ENCODE measurements around the gene MZF1. TPM values are rescaled to one million over a fixed set of nuclear protein-coding genes. Genes with fewer than 3 reads are reported as not detected.

MZF1 gene
- total and polyA plus RNA-seq, 3 donors from 2014 or later, result 23.9 to 56.1 (median 55.8) TPM

GRCh38 chr19:58585442-58586132 is 12.5 kb upstream of the MZF1 start:
- intact Hi-C loops (cut with DNase I; ENCODE audit: low total_unique reads), result no loop called here
- H3K4me1 ChIP-seq, result peaks cover 15% of the 10 kb centered on the region
- H3K9me3 ChIP-seq, result no peaks in the 10 kb centered on the region
- TF ChIP-seq, protein P1, sequence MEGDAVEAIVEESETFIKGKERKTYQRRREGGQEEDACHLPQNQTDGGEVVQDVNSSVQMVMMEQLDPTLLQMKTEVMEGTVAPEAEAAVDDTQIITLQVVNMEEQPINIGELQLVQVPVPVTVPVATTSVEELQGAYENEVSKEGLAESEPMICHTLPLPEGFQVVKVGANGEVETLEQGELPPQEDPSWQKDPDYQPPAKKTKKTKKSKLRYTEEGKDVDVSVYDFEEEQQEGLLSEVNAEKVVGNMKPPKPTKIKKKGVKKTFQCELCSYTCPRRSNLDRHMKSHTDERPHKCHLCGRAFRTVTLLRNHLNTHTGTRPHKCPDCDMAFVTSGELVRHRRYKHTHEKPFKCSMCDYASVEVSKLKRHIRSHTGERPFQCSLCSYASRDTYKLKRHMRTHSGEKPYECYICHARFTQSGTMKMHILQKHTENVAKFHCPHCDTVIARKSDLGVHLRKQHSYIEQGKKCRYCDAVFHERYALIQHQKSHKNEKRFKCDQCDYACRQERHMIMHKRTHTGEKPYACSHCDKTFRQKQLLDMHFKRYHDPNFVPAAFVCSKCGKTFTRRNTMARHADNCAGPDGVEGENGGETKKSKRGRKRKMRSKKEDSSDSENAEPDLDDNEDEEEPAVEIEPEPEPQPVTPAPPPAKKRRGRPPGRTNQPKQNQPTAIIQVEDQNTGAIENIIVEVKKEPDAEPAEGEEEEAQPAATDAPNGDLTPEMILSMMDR (IDR thresholded peaks at IDR 0.05), result no peak
- TF ChIP-seq POLR2A (IDR thresholded peaks at IDR 0.05), result no peak
- H3K27me3 ChIP-seq, result no peaks in the 10 kb centered on the region
- no peak overlapping the region for H3K4me3 ChIP-seq
- no peak for DNase-seq
- H3K27ac ChIP-seq, result no peak overlapping the region
- WGBS, 2 donors, result 55 to 86% methylated on average over 2 to 6 of the region's 6 CpGs
- H3K36me3 ChIP-seq (ENCODE audit: low read depth, missing control alignments), result no peaks in the 10 kb centered on the region

DNA sequence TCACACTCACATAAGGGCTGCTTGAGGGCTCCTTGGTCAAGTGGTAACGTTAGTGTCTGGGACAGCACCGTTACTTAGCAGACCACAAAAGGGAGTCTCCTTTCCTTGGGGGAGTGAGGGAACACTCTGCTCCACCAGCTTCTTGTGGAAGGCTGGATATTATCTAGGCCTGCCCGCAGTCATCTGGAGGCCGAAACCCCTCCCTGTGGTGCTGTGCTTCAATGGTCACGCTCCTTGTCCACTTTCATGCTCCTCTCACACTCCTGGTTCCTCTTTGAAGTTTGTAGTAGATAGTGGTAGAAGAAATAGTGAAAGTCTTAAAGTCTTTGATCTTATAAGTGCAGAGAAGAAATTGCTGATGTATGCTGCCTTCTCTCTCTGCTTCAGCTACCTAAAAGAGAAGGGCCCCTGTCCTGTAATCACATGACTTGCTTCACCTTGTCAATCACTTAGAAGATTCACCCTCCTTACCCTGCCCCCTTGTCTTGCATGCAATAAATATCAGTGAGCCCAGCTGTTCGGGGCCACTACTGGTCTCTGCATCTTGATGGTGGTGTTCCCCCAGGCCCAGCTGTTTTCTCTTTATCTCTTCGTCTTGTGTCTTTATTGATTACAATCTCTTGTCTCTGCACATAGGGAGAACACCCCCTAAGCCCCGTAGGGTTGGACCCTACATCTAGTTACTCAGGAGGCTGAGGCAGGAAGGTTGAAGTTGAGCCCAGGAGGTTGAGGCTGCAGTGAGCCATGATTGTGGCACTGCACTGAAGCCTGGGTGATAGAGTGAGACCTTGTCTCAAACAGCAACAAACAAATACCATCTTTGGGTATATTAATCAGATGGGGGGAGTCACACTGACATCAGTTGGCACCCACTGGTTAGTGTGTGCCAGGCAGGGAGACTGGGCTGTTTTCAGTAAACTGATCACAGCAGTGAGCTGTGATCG is 11.6 kb upstream of the MZF1 start:
- Histone ChIP-seq H3K27ac (peak overlapping the region in 1 of 2 donors; percentile 24), H3K36me3 (ENCODE audit: low read depth, missing control alignments) (no peaks in the 10 kb centered on the region), H3K9me3 (no peaks in the 10 kb centered on the region), H3K27me3 (no peaks in the 10 kb centered on the region), H3K4me3 (no peak overlapping the region), H3K4me1 (peaks cover 15% of the 10 kb centered on the region)
- intact Hi-C loops (cut with DNase I; ENCODE audit: low total_unique reads), result no loop called here
- DNase-seq, result peak; percentile 69
- 61 to 76% methylated on average over 9 of the region's 9 CpGs for WGBS, 2 donors
- TF ChIP-seq POLR2A (IDR thresholded peaks at IDR 0.05), result no peak
- TF ChIP-seq, protein P1 (IDR thresholded peaks at IDR 0.05), result no peak

GRCh38 chr19:58582985-58583384 is 9.8 kb upstream of the MZF1 start:
- no peak for DNase-seq
- H3K27ac ChIP-seq, result no peak overlapping the region

DNA sequence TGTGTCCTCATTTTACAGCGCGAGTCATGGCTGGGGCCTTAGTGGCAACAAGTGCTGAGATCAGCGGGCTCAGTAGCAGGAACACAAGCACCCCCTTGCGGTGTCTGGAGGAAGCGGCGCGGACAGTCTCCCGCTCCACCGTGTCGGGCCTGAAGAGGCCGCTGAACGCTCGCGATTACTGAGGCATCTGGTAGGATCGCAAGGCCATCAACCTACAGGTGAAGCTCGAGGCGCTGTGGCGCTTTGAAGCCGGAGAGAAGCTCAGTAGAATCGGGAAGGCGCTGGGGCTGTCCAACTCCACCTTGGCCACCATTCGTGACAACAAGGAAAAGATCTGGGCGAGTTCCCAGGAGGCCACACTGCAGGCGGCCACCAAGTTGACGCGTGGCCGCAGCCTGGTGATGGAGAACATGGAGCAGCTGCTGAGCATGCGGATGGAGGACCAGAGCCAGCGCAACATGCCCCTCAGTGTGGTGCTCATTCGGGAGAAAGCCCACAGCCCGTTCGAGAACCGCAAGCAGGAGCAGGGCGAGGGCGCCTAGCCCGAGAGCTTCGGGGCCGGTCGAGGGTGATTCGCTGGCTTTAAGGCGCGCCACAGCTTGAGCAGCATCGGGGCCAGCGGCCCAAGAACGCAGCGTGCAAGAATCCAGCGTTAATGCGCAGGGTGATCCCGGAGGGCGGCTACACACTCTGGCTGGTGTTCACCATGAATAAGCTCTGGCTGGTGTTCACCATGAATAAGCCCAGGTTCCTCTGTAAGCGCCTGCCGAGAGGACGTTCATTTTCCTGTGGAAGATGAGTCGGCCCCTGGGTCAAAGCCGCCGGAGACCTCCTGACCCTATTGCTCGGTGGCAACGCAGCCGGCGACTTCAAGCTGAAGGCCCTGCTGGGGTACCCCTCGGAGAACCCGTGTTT is 8.3 kb upstream of the MZF1 start:
- DNase-seq, result peak; percentile 89
- Histone ChIP-seq H3K27ac (peak overlapping the region in 1 of 2 donors; percentile 20), H3K36me3 (ENCODE audit: low read depth, missing control alignments) (no peaks in the 10 kb centered on the region), H3K27me3 (no peaks in the 10 kb centered on the region), H3K4me3 (peak overlapping the region in 1 of 2 donors; percentile 36), H3K4me1 (peaks cover 15% of the 10 kb centered on the region), H3K9me3 (no peaks in the 10 kb centered on the region)
- WGBS, 2 donors, result 39 to 57% methylated on average over 36 to 62 of the region's 62 CpGs
- TF ChIP-seq, protein P1 (IDR thresholded peaks at IDR 0.05), result peak; percentile 67 to 81 (median 72)
- TF ChIP-seq POLR2A (IDR thresholded peaks at IDR 0.05), result no peak
- intact Hi-C loops (cut with DNase I; ENCODE audit: low total_unique reads), result no loop called here

More at GRCh38 chr19:58582985-58583384, 9.8 kb upstream of the MZF1 start:
- 78 to 94% methylated on average over 2 to 6 of the region's 6 CpGs for WGBS, 2 donors
- Histone ChIP-seq H3K27me3 (no peaks in the 10 kb centered on the region), H3K36me3 (ENCODE audit: low read depth, missing control alignments) (no peaks in the 10 kb centered on the region), H3K4me3 (no peak overlapping the region), H3K9me3 (no peaks in the 10 kb centered on the region), H3K4me1 (peaks cover 15% of the 10 kb centered on the region)
- intact Hi-C loops (cut with DNase I; ENCODE audit: low total_unique reads), result no loop called here
- TF ChIP-seq POLR2A (IDR thresholded peaks at IDR 0.05), result no peak
- TF ChIP-seq, protein P1 (IDR thresholded peaks at IDR 0.05), result no peak
